Activated CD8-positive, alpha-beta memory T cell treated with anti-CD3 and anti-CD28 coated beads for 36 hours (primary cell): Measurements from ENCODE around the gene KLHDC7B. TPM values are rescaled to one million over a fixed set of nuclear protein-coding genes. Genes with fewer than 3 reads are reported as not detected.
"Not testable (repeated sequence)": the region's sequence is repeated elsewhere in the genome, so short reads cannot be mapped to it uniquely, and the experiment has no call there.

ENCODE experiments used
- CTCF ChIA-PET: fragments of 350-600 bp; sonication (Branson Sonifier 250); formaldehyde crosslinking; loops from one replicate; lab custom pipeline; 2021; ENCODE audit warnings: antibody characterized with exemption; lab: Charles Lee
- POLR2A ChIA-PET: fragments of 350-600 bp; sonication (Branson Sonifier 250); formaldehyde crosslinking; loops from one replicate; lab custom pipeline; 2021; ENCODE audit warnings: antibody characterized with exemption; lab: Charles Lee
- total RNA-seq, 2 experiments: library from RNA; stranded (reverse); gene quantifications; one replicate each; pipeline ENCODE4 v1.2.3, GENCODE V29; 2021

Gene KLHDC7B
- total RNA-seq, 2 experiments from 2014 or later: 5.9 to 6.1 TPM

GRCh38 chr22:50508897-50509296, 36.8 kb upstream of the KLHDC7B start:
- CTCF ChIA-PET: interaction anchor here (0.8 to 2.8 kb wide), 6 partner anchors 11 to 119 kb away, joined by 3 to 32 read pairs (median 4); partner anchors contain the start of genes ARSA, SCO2 and SYCE3
- POLR2A ChIA-PET: interaction anchor here (0.6 to 4.7 kb wide), 8 partner anchors 17 to 264 kb away, joined by 3 to 69 read pairs (median 4); partner anchors contain the start of genes SCO2, TUBGCP6 and TYMP

GRCh38 chr22:50513175-50513574, 32.5 kb upstream of the KLHDC7B start:
- CTCF ChIA-PET: interaction anchor here (0.6 kb wide), 1 partner anchor 12 kb away, joined by 3 read pairs; the partner anchor contains the start of gene SCO2
- POLR2A ChIA-PET: interaction anchor here (0.8 kb wide), 1 partner anchor 40 kb away, joined by 4 read pairs; no protein-coding TSS in a partner anchor

- CTCF ChIA-PET: interaction anchor here (0.9 to 1.3 kb wide), 2 partner anchors 18 to 47 kb away, joined by 3 to 6 read pairs; partner anchors contain the start of gene SYCE3
- POLR2A ChIA-PET: interaction anchor here (1.1 kb wide), 1 partner anchor 10 kb away, joined by 3 read pairs; the partner anchor contains the start of gene SCO2
These were observed 29.6 kb upstream of the KLHDC7B start for GRCh38 chr22:50516068-50516467.

- CTCF ChIA-PET: interaction anchor here (0.7 to 0.9 kb wide), 2 partner anchors 19 to 103 kb away, joined by 3 to 4 read pairs; no protein-coding TSS in a partner anchor
These were observed 28.8 kb upstream of the KLHDC7B start for GRCh38 chr22:50516891-50517290.

GRCh38 chr22:50517495-50518260, 28.0 kb upstream of the KLHDC7B start:
- ChIA-PET CTCF (no interaction called here), POLR2A (no interaction called here)

More at GRCh38 chr22:50516891-50517290, 28.8 kb upstream of the KLHDC7B start:
- POLR2A ChIA-PET: no interaction called here

GRCh38 chr22:50518606-50519005, 27.1 kb upstream of the KLHDC7B start:
- ChIA-PET CTCF (no interaction called here), POLR2A (no interaction called here)

GRCh38 chr22:50519151-50519550, 26.5 kb upstream of the KLHDC7B start:
- CTCF ChIA-PET: no interaction called here
- POLR2A ChIA-PET: no interaction called here

- POLR2A ChIA-PET: not testable (repeated sequence)
- CTCF ChIA-PET: interaction anchor here (0.7 kb wide), 1 partner anchor 12 kb away, joined by 3 read pairs; the partner anchor contains the start of gene LMF2
These were observed 25.5 kb upstream of the KLHDC7B start for GRCh38 chr22:50520184-50520583.

- POLR2A ChIA-PET: no interaction called here
- CTCF ChIA-PET: no interaction called here
These were observed 24.8 kb upstream of the KLHDC7B start for GRCh38 chr22:50520826-50521453.

- ChIA-PET POLR2A (no interaction called here), CTCF (no interaction called here)
These were observed 24.0 kb upstream of the KLHDC7B start for GRCh38 chr22:50521710-50522109.

GRCh38 chr22:50522208-50522805, 23.4 kb upstream of the KLHDC7B start:
- POLR2A ChIA-PET: interaction anchor here (0.7 kb wide), 1 partner anchor 14 kb away, joined by 3 read pairs; the partner anchor contains the start of genes LMF2 and NCAPH2
- CTCF ChIA-PET: no interaction called here

GRCh38 chr22:50522806-50523438, 22.8 kb upstream of the KLHDC7B start:
- CTCF ChIA-PET: no interaction called here
- POLR2A ChIA-PET: interaction anchor here (0.7 kb wide), 1 partner anchor 15 kb away, joined by 3 read pairs; the partner anchor contains the start of genes LMF2 and NCAPH2

GRCh38 chr22:50523458-50523805, 22.3 kb upstream of the KLHDC7B start:
- CTCF ChIA-PET: interaction anchor here (3.0 kb wide), 1 partner anchor 15 kb away, joined by 32 read pairs; the partner anchor contains the start of genes LMF2 and NCAPH2
- POLR2A ChIA-PET: interaction anchor here (2.8 to 5.6 kb wide), 3 partner anchors 15 to 40 kb away, joined by 22 to 69 read pairs (median 36); partner anchors contain the start of genes LMF2, NCAPH2 and SYCE3

GRCh38 chr22:50523806-50524675, 21.7 kb upstream of the KLHDC7B start:
- CTCF ChIA-PET: interaction anchor here (1.1 to 3.0 kb wide), 6 partner anchors 9 to 168 kb away, joined by 3 to 47 read pairs (median 13); partner anchors contain the start of genes CHKB, LMF2, NCAPH2 and SYCE3
- POLR2A ChIA-PET: interaction anchor here (0.6 to 5.6 kb wide), 7 partner anchors 13 to 71 kb away, joined by 3 to 69 read pairs (median 10); partner anchors contain the start of genes LMF2, NCAPH2 and SYCE3

- CTCF ChIA-PET: interaction anchor here (0.9 to 3.0 kb wide), 9 partner anchors 10 to 169 kb away, joined by 3 to 47 read pairs (median 6); partner anchors contain the start of genes CHKB, LMF2, NCAPH2 and SYCE3
These were observed 21.0 kb upstream of the KLHDC7B start for GRCh38 chr22:50524676-50525103.

GRCh38 chr22:50525104-50525857, 20.4 kb upstream of the KLHDC7B start, which contains the start of gene SCO2:
Gene SCO2 (minus strand): TSS chr22:50525598. CDS start chr22:50524411, 1,187 bp downstream.
- POLR2A ChIA-PET: interaction anchor here (0.5 to 7.7 kb wide), 22 partner anchors 10 to 281 kb away, joined by 3 to 93 read pairs (median 5); partner anchors contain the start of genes KLHDC7B, LMF2, NCAPH2 and SYCE3
- CTCF ChIA-PET: interaction anchor here (0.6 to 3.0 kb wide), 31 partner anchors 10 to 274 kb away, joined by 3 to 47 read pairs (median 4); partner anchors contain the start of genes CHKB, HDAC10, KLHDC7B and LMF2

More at GRCh38 chr22:50524676-50525103, 21.0 kb upstream of the KLHDC7B start:
- POLR2A ChIA-PET: interaction anchor here (0.6 to 5.6 kb wide), 10 partner anchors 14 to 72 kb away, joined by 3 to 69 read pairs (median 8); partner anchors contain the start of genes KLHDC7B, LMF2, NCAPH2 and SYCE3
